HG03095 (cell line): ENCODE data around the gene COLEC11.

Source experiments
- ATAC-seq: cut with Tn5 transposase; IDR thresholded peaks from one replicate; pipeline ENCODE4 v1.9.1; 2021; ENCODE audit warnings: moderate library complexity; ENCODE audit not compliant: unreplicated experiment

COLEC11 gene

GRCh38 chr2:3670376-3670775 is 75.5 kb downstream of the COLEC11 start:
- no peak for ATAC-seq

DNA sequence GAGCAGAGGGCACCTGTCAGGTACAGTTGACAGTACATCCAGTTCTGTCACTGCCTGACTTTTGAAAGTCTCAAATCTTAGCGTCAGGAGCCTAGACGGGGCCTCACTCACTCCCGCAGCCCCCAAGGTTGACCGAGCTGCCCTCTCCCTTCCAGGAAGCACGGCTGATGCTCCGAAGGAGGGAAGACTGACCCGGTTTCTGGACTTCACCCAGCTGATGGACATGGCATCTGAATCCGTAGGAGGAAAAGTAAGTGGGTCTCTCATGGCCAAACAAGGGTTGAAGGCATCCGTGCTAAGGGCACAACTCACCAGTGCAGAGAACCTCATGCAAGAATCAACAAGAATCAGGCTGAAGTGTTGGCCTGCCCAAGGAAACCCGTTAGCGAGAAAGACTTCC is 76.0 kb downstream of the COLEC11 start:
- no peak for ATAC-seq

GRCh38 chr2:3672861-3673678 is 78.2 kb downstream of the COLEC11 start:
- ATAC-seq = no peak

DNA sequence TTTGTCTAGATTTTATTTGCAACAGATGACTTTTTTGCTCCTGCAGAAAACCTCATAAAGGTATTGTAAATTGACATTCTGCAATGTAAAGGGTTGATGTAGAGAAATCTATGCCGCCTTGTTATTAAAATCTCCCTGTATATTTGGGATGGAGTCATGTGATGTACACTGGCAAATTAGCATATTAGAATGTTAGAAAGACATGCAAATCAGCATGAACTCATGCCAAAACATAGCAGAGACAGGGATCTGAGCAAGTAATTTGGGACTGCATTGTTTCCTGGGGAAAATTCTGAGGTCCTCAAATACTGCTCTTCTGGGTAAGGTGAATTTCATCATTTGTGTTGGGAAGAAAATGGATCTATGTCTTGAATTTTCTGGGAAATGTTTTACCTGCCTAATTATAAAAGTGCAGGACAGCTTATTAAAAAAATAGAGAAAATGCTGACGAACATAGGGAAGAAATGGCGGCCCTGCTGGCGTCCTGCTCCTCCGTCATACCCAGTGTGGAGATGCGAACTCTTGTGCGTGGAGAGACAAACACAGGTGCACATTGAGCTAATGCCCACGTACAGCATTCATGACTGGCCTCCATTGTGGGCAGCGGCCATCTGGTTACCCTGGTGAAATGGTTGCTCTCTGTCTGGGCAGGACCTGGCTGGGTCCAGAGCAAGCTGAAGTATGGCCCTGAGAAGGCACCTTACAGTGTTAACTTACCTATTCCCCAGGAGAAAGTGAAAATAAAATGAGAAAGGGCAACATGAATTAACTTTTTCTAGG is 79.3 kb downstream of the COLEC11 start:
- no peak for ATAC-seq

DNA sequence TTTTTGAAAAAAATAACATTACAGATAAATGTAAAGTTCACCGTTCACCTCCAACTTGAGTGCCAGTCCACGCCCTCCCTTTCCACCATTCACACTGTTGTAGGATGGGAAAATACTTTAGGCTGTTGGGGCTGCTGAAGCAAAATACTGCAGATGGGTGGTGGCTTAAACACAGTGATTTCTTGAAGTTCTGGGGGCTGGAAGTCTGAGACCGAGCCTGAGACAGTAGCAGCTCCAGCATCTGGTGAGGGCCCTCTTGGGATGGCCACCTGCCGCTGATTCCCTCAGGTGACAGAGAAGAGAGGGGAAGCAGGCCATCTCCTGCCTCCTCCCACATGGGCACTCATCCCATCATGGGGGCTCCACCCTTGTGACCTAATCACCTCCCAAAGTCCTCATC is 80.8 kb downstream of the COLEC11 start:
- no peak for ATAC-seq

- ATAC-seq = no peak
Measured at GRCh38 chr2:3677436-3677835, 82.5 kb downstream of the COLEC11 start.

- ATAC-seq = no peak
Measured at GRCh38 chr2:3678212-3678611, 83.3 kb downstream of the COLEC11 start.

DNA sequence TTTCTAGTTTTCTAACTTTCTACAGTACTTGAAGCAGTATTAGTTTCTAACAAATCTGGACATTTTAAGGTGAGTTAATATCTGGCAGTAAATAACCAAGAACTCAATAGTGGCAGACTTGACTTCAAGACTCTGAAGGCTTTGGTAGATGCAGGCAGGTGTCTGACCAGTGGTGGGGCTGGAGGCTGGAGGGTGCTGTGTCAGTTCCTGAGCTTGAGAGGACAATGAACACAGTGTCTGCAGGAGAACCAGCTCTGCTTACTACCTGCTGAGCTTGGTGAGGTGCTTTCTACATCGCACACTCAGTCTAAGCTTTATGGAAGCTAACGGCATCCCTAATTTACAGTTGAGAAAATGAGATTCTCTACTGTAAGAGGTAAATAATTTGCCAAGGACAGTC is 84.3 kb downstream of the COLEC11 start:
- no peak for ATAC-seq

DNA sequence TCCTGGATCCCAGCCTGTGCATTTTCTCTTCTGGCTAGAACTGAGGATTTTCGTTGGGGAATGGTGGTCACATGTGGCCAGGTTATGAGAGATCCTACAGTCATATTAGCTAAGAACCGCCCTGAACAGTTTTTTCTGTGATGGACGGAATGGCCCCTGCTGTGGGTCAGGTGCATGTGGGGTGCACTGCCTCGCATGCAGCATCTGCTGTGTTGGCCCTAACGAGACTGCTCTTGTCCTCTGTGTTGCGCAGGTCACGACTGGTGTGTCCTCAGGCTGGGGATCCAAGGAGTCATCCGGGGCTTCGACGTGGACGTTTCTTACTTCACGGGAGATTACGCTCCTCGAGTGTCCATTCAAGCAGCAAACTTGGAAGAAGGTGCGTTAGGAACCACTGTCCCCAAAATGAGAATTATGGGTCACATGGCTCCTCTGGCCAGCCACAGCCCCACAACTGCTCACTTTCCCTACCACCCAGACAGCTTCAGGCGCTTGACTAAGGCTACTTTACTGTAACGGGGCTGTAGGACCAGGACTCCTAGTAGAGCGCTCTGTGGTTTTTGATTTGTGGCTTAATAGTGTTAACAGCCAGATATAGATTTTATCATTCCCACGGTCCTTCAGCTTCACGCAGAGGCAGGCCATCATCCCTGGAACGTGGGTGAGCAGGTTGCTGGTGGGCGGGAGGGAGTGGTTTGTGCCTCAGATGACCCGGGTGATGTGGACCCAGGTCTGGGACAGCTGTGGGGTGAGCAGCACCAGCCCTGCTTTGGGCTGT is 84.9 kb downstream of the COLEC11 start:
- no peak for ATAC-seq

- no peak for ATAC-seq
Measured at GRCh38 chr2:3680548-3681345, 85.8 kb downstream of the COLEC11 start.

DNA sequence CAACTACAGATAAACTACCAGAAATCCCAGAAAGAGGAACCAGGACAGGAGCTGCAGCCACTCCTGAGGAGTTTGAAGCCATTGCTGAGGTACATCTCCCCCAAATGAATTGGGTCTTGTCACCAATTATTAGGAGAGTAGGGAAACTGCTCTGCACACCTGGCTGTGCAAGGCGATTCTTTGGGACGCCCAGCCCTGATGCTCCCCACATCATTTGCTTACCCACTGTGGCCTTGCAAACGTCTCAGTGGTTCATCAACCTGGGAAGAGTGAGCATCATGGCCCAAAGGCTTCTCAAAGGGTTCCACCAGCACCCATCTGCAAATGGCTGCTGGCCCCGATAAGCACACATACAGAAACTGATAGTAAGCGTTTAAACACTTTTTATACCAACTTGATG is 86.7 kb downstream of the COLEC11 start:
- ATAC-seq = no peak

- ATAC-seq = no peak
Measured at GRCh38 chr2:3682811-3683210, 87.9 kb downstream of the COLEC11 start.

DNA sequence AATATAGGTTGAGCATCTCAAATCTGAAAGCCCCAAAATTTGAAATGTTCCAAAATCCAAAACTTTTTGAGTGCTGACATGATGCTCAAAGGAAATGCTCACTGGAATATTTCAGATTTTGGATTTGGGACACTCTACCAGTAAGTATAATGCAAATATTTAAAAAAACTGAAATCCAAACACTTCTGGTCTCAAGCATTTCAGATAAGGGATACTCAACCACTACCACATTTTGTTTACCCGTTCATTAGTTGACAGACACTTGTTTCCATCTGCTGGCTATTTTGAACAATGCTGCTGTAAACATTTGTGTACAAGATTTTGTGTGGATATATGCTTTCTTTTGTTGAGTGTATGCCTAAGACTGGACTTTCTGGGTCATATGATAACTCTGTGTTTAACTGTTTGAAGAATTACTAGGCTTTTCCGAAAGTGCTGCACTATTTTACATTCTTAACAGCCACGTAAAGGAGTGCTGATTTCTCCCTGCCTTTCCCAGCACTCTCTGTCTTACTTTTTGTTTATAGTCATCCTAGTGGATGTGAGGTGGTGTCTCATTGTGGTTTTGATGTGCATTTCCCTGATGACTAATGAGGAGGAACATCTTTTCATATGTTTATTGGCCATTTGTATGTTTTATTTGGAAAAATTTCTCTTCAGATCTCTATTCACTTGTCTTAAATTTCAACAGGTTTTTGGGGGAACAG is 89.0 kb downstream of the COLEC11 start:
- ATAC-seq = no peak

DNA sequence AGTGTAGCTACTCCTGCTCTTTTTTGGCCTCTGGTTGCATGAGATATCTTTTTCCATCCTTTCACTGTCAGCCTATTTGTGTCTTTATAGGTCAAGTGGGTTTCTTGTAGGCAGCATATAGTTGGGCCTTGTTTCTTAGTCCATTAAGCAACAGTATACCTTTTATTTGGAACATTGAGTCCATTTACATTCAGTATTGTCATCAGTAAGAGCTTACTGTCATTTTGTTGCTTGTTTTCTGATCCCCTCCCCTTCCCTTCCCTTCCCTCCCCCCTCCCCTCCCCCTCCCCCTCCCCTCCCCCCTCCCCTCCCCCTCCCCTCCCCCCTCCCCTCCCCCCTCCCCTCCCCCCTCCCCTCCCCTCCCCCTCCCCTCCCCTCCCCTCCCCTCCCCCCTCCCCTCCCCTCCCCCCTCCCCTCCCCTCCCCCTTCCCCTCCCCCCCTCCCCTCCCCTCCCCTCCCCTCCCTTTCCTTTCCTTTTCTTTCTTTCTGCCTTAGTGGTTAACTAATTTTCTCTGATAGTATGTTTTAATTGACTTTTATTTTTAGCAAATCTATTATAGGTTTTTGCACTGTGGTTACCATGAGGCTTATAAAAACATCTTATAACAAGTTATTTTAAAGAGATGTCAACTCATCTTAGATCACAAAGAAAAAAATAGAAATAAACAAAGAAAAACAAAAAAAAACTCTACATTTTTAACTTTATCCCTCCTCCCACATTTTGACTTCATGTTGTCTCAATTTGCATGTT is 95.3 kb downstream of the COLEC11 start:
- no peak for ATAC-seq

- no peak for ATAC-seq
Measured at GRCh38 chr2:3692375-3692774, 97.5 kb downstream of the COLEC11 start.
